ENCODE results near the gene TBC1D10A. TPM values are rescaled to one million over a fixed set of nuclear protein-coding genes. Genes with fewer than 3 reads are reported as not detected.
A peak's percentile ranks its signal among the peaks of the same experiment; 100 is the strongest.

Gene TBC1D10A
- total RNA-seq, 6 donors from 2014 or later = 22.6 to 61.0 (median 36.2) TPM

DNA sequence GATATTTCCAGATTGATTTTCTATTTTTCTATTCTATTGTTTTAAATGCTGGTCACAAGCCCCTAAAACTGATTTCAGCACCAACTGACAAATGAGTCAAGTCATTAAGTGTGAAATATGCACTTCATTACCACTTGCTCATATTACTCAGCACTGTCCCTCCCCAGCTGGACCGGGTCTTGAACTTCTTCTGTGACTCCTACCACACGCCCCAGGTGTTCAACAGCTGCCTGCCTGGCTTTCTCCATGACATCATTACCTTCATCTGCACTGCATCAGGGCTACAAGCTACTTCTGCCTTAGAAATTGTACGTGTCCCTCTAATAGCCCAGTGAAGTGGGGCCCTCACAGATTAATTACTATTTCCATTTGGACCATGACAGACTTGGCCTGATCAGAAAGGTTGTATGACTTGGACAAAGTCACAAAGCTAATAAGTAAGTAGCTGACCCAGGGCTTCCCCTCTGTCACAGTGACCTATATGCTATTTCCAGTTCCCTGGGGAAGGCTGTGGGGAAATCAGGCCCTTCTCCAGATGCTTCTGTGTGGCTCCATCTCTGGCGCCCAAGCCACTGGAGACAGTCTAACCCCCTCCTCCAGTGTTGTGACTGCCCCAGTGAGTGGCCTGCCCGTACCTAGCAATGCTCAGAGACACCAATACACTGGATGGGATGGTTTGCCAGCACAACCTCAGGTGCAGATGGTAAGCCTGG lies 18.1 kb downstream of the TBC1D10A start:
- H3K4me1 ChIP-seq = peaks cover 96 to 98% (median 98%) of the 10 kb centered on the region in 4 donors
- H3K27ac ChIP-seq = peak overlapping the region; percentile 85 to 94 (median 88)
- DNase-seq = no peak
- no peak overlapping the region for H3K4me3 ChIP-seq
- 69 to 75% methylated on average over 5 of the region's 5 CpGs for WGBS, 2 donors
- peaks cover 0 to under 1% (median 0%) of the 10 kb centered on the region in 4 donors for H3K36me3 ChIP-seq
- no peaks in the 10 kb centered on the region for H3K9me3 ChIP-seq
- TF ChIP-seq POLR2AphosphoS5 (IDR thresholded peaks at IDR 0.05) (peak; percentile 3 to 41), POLR2A (IDR thresholded peaks at IDR 0.05) (no peak), EP300 (IDR thresholded peaks at IDR 0.05) (no peak)
- TF ChIP-seq, protein P1, sequence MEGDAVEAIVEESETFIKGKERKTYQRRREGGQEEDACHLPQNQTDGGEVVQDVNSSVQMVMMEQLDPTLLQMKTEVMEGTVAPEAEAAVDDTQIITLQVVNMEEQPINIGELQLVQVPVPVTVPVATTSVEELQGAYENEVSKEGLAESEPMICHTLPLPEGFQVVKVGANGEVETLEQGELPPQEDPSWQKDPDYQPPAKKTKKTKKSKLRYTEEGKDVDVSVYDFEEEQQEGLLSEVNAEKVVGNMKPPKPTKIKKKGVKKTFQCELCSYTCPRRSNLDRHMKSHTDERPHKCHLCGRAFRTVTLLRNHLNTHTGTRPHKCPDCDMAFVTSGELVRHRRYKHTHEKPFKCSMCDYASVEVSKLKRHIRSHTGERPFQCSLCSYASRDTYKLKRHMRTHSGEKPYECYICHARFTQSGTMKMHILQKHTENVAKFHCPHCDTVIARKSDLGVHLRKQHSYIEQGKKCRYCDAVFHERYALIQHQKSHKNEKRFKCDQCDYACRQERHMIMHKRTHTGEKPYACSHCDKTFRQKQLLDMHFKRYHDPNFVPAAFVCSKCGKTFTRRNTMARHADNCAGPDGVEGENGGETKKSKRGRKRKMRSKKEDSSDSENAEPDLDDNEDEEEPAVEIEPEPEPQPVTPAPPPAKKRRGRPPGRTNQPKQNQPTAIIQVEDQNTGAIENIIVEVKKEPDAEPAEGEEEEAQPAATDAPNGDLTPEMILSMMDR (IDR thresholded peaks at IDR 0.05) = no peak
- no peak for ATAC-seq (ENCODE audit: low FRiP score in 2 of 2)
- no peaks in the 10 kb centered on the region for H3K27me3 ChIP-seq

DNA sequence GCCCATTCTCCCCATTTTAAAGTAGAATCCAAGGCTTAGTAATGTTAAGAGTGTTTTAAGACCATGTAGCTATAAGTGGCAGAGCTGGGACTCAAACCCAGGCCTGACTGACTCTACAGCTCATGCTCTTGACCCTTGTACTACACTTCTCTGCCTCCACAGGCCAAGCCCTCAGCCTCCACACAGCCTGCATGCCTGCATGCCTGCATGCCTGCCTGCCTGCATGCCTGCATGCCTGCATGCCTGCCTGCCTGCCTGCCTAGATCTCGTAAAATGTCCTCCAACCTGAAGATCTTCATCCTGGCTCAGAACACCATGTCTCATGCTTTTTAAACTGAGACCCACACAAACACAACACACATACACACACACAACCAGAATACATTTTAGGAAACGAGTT lies 18.6 kb downstream of the TBC1D10A start:
- Histone ChIP-seq H3K27me3 (no peaks in the 10 kb centered on the region), H3K27ac (peak overlapping the region; percentile 85 to 94 (median 88)), H3K4me3 (no peak overlapping the region), H3K36me3 (peaks cover 0 to 6% (median 2%) of the 10 kb centered on the region in 4 donors), H3K4me1 (peaks cover 100% of the 10 kb centered on the region in 4 donors), H3K9me3 (no peaks in the 10 kb centered on the region)
- TF ChIP-seq POLR2A (IDR thresholded peaks at IDR 0.05) (no peak), EP300 (IDR thresholded peaks at IDR 0.05) (no peak), POLR2AphosphoS5 (IDR thresholded peaks at IDR 0.05) (no peak)
- TF ChIP-seq, protein P1 (IDR thresholded peaks at IDR 0.05) = no peak
- no peak for ATAC-seq (ENCODE audit: low FRiP score in 2 of 2)
- DNase-seq = no peak
- WGBS, 2 donors = 72 to 77% methylated on average over 2 of the region's 2 CpGs

DNA sequence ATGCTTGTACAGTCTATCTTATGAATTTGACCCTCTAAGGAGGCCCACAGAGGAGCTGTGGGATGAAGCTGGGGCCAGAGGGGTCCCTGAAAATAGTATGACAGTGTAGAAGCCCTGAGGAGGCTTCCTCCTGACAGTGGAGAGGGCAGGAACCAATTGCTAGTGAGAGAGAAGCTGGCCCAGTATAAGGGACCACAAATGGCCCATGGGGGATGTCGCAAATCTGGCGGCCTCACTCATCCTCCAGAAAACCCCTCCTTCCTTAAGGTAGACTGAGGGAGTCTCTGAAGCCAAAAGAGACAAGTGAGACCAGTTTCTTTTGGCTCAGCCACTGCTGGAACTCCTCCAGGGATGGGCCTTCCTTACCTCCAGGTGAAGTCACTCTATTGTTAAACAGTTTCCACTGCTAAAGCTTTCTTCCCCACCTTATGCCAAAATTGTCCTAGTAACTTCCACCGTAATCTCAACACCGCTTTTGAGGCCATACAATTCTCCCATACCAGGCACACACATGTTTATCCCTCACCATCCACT lies 19.6 kb downstream of the TBC1D10A start:
- H3K36me3 ChIP-seq = peaks cover 0 to 8% (median 2%) of the 10 kb centered on the region in 4 donors
- ATAC-seq (ENCODE audit: low FRiP score in 2 of 2) (no peak), DNase-seq (no peak)
- H3K27me3 ChIP-seq = no peaks in the 10 kb centered on the region
- 73 to 89% methylated on average over 4 of the region's 4 CpGs for WGBS, 2 donors
- H3K9me3 ChIP-seq = no peaks in the 10 kb centered on the region
- TF ChIP-seq EP300 (IDR thresholded peaks at IDR 0.05) (no peak), POLR2AphosphoS5 (IDR thresholded peaks at IDR 0.05) (no peak), POLR2A (IDR thresholded peaks at IDR 0.05) (no peak)
- TF ChIP-seq, protein P1 (IDR thresholded peaks at IDR 0.05) = no peak
- peak overlapping the region; percentile 85 to 94 (median 88) for H3K27ac ChIP-seq
- H3K4me1 ChIP-seq = peaks cover 100% of the 10 kb centered on the region in 4 donors
- no peak overlapping the region for H3K4me3 ChIP-seq

DNA sequence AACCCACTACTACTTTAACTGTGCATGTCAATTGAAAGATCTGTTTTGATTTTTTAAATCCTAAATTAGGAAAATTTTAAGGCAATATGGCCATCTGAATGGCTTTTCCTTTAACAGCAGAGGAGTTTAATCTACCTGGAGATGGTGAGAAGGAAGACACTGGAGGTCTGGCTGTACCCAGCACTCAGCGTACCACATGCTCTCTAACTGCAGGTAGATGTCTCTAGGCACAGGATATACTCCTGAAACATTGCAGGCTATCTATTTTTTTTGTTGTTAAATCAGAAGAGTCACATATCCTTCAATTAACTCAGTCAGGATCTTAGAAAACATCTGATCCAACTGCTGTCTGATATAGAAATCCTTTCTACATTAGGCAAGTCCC lies 20.1 kb downstream of the TBC1D10A start:
- TF ChIP-seq, protein P1 (IDR thresholded peaks at IDR 0.05) = no peak
- TF ChIP-seq POLR2AphosphoS5 (IDR thresholded peaks at IDR 0.05) = no peak
- TF ChIP-seq EP300 (IDR thresholded peaks at IDR 0.05) = no peak
- no peak for TF ChIP-seq POLR2A (IDR thresholded peaks at IDR 0.05)
- WGBS, 2 donors = 73 to 75% methylated on average over 1 of the region's 1 CpG
- peak overlapping the region; percentile 85 to 94 (median 88) for H3K27ac ChIP-seq
- H3K27me3 ChIP-seq = no peaks in the 10 kb centered on the region
- no peaks in the 10 kb centered on the region for H3K9me3 ChIP-seq
- DNase-seq = no peak
- H3K4me1 ChIP-seq = peaks cover 100% of the 10 kb centered on the region in 4 donors
- ATAC-seq (ENCODE audit: low FRiP score in 2 of 2) = no peak
- H3K4me3 ChIP-seq = no peak overlapping the region
- H3K36me3 ChIP-seq = peaks cover 0 to 9% (median 2%) of the 10 kb centered on the region in 4 donors
